AG09309 (cell line): ENCODE data around the gene ASPDH.

ENCODE experiments used
- DNase-seq: peaks from one replicate; pipeline ENCODE4 v3.0.0-alpha.2; 2010; ENCODE audit warnings: low read depth
- H3K4me3 ChIP-seq: 2 replicates; pipeline ENCODE4 v1.5.1; 2011; ENCODE audit warnings: mild to moderate bottlenecking, low read depth, low read length, moderate library complexity; ENCODE audit not compliant: control insufficient read depth
- CTCF ChIP-seq: IDR thresholded peaks from 2 replicates; pipeline ENCODE4 v1.5.1; 2011; ENCODE audit warnings: mild to moderate bottlenecking, low read depth, low read length, inconsistent platforms; ENCODE audit not compliant: insufficient read depth, control insufficient read depth; ENCODE audit errors: missing control alignments

ASPDH gene

GRCh38 chr19:50467566-50467965 lies 46.1 kb downstream of the ASPDH start:
- no peak for TF ChIP-seq CTCF
- DNase-seq: no peak
- no peak overlapping the region for H3K4me3 ChIP-seq

DNA sequence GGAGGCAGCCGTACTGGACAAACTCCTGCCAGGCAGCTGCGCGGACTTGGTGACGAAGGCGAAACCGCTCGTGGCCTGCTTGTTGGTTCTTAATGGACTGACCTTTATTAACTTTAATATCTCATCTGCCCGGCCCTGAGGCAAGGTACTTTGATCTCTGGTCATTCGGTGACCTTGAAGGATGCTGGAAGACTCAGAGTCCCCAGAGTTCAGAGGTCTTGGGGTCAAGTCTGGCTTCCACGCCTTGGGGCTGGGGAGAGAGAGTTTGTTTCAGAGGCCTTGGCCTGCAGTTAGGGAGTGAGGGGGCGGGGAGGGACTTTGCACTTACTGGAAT lies 47.0 kb downstream of the ASPDH start:
- DNase-seq: no peak
- TF ChIP-seq CTCF: no peak
- H3K4me3 ChIP-seq: no peak overlapping the region

DNA sequence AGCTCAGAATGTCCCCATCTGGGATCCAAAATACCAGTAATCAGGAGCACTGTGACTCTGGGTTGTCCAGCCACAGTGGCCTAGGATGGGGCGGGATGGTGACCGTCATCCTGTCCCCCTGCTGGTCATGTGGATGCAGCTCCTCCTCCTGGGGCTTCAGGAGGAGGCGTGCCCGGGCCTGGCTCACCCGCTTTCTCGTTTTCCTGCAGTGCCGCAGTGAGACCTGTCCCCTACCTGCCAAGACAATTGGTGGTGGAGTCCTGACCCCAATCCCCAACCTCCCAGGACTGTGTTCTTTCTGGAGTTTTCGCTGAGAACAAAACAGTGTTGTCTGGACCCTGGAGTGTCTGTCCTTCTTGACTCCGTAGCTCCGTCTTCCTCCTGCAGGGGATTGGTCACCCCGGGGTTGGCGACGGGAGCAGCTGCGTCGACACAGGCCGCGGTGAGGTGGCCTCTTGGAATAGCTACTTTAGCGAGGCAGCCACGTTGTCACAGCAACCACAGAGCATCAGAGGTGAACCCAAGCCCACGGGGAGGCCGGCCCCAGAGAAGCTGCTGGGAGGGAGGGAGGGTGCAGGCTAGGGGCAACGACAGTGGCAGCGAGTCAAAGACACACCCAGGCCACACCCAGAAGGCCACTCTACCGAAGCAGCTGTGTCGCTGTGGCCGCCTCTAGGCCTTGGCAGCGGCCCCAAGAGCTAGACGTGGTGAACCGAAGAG lies 47.6 kb downstream of the ASPDH start:
- H3K4me3 ChIP-seq: no peak overlapping the region
- DNase-seq: no peak
- no peak for TF ChIP-seq CTCF

- no peak for TF ChIP-seq CTCF
- H3K4me3 ChIP-seq: no peak overlapping the region
- no peak for DNase-seq
Observed at GRCh38 chr19:50465000-50465399, 48.7 kb downstream of the ASPDH start.

- no peak for TF ChIP-seq CTCF
- H3K4me3 ChIP-seq: no peak overlapping the region
- no peak for DNase-seq
Observed at GRCh38 chr19:50464348-50464747, 49.4 kb downstream of the ASPDH start.

GRCh38 chr19:50462970-50463369 lies 50.7 kb downstream of the ASPDH start:
- H3K4me3 ChIP-seq: no peak overlapping the region
- DNase-seq: no peak
- no peak for TF ChIP-seq CTCF
